IPS DF 4.7 (cell line): ENCODE data around the gene SYNPO2L.

Experiments used
- DNase-seq: peaks from one replicate; pipeline ENCODE4 v3.0.0-alpha.2; 2013; ENCODE audit warnings: low spot score; ENCODE audit errors: extremely low read depth

Gene SYNPO2L

GRCh38 chr10:73648975-73649829, 6.6 kb downstream of the SYNPO2L start:
- no peak for DNase-seq

- no peak for DNase-seq
Measured at GRCh38 chr10:73647875-73648651, 7.8 kb downstream of the SYNPO2L start.

GRCh38 chr10:73647211-73647874, 8.5 kb downstream of the SYNPO2L start:
- no peak for DNase-seq

- DNase-seq = no peak
Measured at GRCh38 chr10:73646598-73647041, 9.2 kb downstream of the SYNPO2L start.

GRCh38 chr10:73645251-73645650, 10.6 kb downstream of the SYNPO2L start:
- DNase-seq = no peak

- DNase-seq = no peak
Measured at GRCh38 chr10:73644767-73645166, 11.1 kb downstream of the SYNPO2L start.

GRCh38 chr10:73644015-73644743, 11.7 kb downstream of the SYNPO2L start:
- no peak for DNase-seq

GRCh38 chr10:73643362-73643761, 12.5 kb downstream of the SYNPO2L start:
- DNase-seq = no peak

- no peak for DNase-seq
Measured at GRCh38 chr10:73641328-73642060, 14.3 kb downstream of the SYNPO2L start, which contains the start of gene MYOZ1. Gene MYOZ1, minus strand, starts transcription at chr10:73641474. Its CDS starts 1,457 bp downstream, at chr10:73640017.

GRCh38 chr10:73639286-73639685, 16.5 kb downstream of the SYNPO2L start:
- DNase-seq = no peak

GRCh38 chr10:73635781-73636180, 20.0 kb downstream of the SYNPO2L start:
- no peak for DNase-seq

- no peak for DNase-seq
Measured at GRCh38 chr10:73634421-73634820, 21.4 kb downstream of the SYNPO2L start.

GRCh38 chr10:73629165-73629564, 26.7 kb downstream of the SYNPO2L start:
- DNase-seq = no peak

- DNase-seq = no peak
Measured at GRCh38 chr10:73628405-73628804, 27.4 kb downstream of the SYNPO2L start.

GRCh38 chr10:73627300-73627699, 28.5 kb downstream of the SYNPO2L start:
- no peak for DNase-seq

GRCh38 chr10:73625884-73626752, 29.7 kb downstream of the SYNPO2L start:
- peak; percentile 97 for DNase-seq

- no peak for DNase-seq
Measured at GRCh38 chr10:73625004-73625883, 30.6 kb downstream of the SYNPO2L start.

GRCh38 chr10:73623056-73623455, 32.8 kb downstream of the SYNPO2L start:
- no peak for DNase-seq
